Cardiac fibroblast (primary cell): ENCODE results near the gene BEND7.
A peak's percentile ranks its signal among the peaks of the same experiment; 100 is the strongest.

ENCODE experiments used
- DNase-seq, 2 donors: peaks; one replicate each; pipeline versions ENCODE4 v3.0.0 to v3.0.0-alpha.2; 2010; ENCODE audit warnings: low read depth in 2 of 2
- H3K4me3 ChIP-seq, 2 donors: replicated peaks in 1 of 2; 1 replicate in 1 of 2; 2 replicates in 1 of 2; pipeline ENCODE4 v1.5.1; 2011; ENCODE audit warnings: low read depth in 2 of 2, low read length in 2 of 2, mild to moderate bottlenecking in 2 of 2, moderate library complexity in 1 of 2
- CTCF ChIP-seq: IDR thresholded peaks from one replicate; pipeline ENCODE4 v1.5.1; 2011; ENCODE audit warnings: low read depth, mild to moderate bottlenecking, low read length, inconsistent platforms

BEND7 gene

GRCh38 chr10:13499150-13499549 is 29.7 kb downstream of the BEND7 start:
- H3K4me3 ChIP-seq = no peak overlapping the region
- no peak for DNase-seq
- no peak for TF ChIP-seq CTCF

GRCh38 chr10:13496931-13497330 is 31.9 kb downstream of the BEND7 start:
- DNase-seq = no peak
- TF ChIP-seq CTCF = no peak
- no peak overlapping the region for H3K4me3 ChIP-seq

- no peak overlapping the region for H3K4me3 ChIP-seq
- no peak for TF ChIP-seq CTCF
- DNase-seq = no peak
These were observed 32.6 kb downstream of the BEND7 start for GRCh38 chr10:13496164-13496563.

- TF ChIP-seq CTCF = no peak
- DNase-seq = no peak
- H3K4me3 ChIP-seq = peak overlapping the region in 1 of 2 donors; percentile 18
These were observed 36.2 kb downstream of the BEND7 start for GRCh38 chr10:13492493-13493180.

- H3K4me3 ChIP-seq = no peak overlapping the region
- DNase-seq = no peak
- no peak for TF ChIP-seq CTCF
These were observed 37.0 kb downstream of the BEND7 start for GRCh38 chr10:13491747-13492360.

GRCh38 chr10:13490503-13490902 is 38.3 kb downstream of the BEND7 start:
- no peak for DNase-seq
- TF ChIP-seq CTCF = no peak
- H3K4me3 ChIP-seq = no peak overlapping the region
